GM12878 (cell line): ENCODE results near the gene CYBC1.

ENCODE experiments used
- BHLHE40 ChIP-seq, 2 experiments: fragments of 450-650 bp in 1 of 2; IDR thresholded peaks; 2 replicates each; pipeline ENCODE4 v1.6.1; 2011 to 2017; ENCODE audit warnings: low read depth in 2 of 2, borderline replicate concordance in 1 of 2, improper control_type of control experiment in 1 of 2, low read length in 1 of 2, mild to moderate bottlenecking in 1 of 2
- EGR1 ChIP-seq, 2 experiments: IDR thresholded peaks; 1 replicate in 1 of 2; 2 replicates in 1 of 2; pipeline ENCODE4 v1.6.1; 2011 to 2012; ENCODE audit warnings: low read depth in 2 of 2, low read length in 2 of 2, borderline replicate concordance in 1 of 2, mild to moderate bottlenecking in 1 of 2, moderate library complexity in 1 of 2
- JUND ChIP-seq: IDR thresholded peaks from 2 replicates; pipeline ENCODE4 v1.6.1; 2012; ENCODE audit warnings: low read depth, mild to moderate bottlenecking, low read length, improper control_type of control experiment, moderate library complexity
- KDM1A ChIP-seq: fragments of 200-600 bp; sonication (generic); IDR thresholded peaks from 2 replicates; pipeline ENCODE4 v1.6.1; 2016; ENCODE audit warnings: borderline replicate concordance
- POLR2A ChIP-seq: IDR thresholded peaks from 2 replicates; pipeline ENCODE4 v1.6.1; 2011; ENCODE audit warnings: low read depth, mild to moderate bottlenecking, low read length

DNA sequence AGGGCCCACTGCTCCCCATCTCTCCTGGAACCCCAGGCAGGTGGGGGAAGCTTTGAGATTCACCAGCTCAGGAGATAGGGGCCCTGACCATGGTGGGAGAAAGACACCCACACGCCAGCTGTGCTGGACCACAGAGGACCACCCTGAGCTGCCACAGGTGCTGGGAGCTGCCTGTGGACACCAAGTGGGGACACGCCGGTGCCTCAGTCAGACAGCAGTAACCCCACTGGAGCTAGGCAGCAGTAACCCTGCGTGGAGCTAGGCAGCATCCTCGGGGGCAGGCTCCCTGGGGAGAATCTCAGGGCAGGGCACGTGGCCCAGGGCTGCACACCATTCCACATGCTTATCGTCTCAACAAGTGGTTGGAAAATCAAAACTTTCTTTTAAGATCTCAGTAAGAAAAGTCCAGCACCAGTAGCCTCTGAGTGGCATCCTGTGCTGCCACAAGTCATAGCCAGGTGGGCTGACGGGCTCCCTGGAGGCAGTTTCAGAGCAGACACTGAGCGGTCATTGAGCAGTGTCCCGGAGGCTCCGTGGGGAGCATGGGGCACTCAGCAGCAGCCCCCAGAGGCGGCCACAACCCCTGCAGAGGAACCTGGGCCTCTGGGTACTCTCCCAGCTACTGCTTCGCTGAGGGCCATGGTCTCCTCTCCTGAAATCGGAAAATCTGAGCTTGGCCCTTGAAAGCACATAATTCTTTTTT, 40.4 kb downstream of the CYBC1 start:
- TF ChIP-seq JUND (no peak), KDM1A (no peak), POLR2A (no peak), BHLHE40 (IDR thresholded peaks at IDR 0.05; ENCODE audit: borderline replicate concordance in 1 of 2, low read depth in 2 of 2, low read length in 1 of 2) (no peak), EGR1 (IDR thresholded peaks at IDR 0.05; ENCODE audit: borderline replicate concordance in 1 of 2, low read depth in 2 of 2, low read length in 2 of 2) (no peak)
